NCI-H2107 (cell line): ENCODE measurements around the gene FANCM.
"Not testable (repeated sequence)": the region's sequence is repeated elsewhere in the genome, so short reads cannot be mapped to it uniquely, and the experiment has no call there.

Experiments used
- DNase-seq: peaks from one replicate; lab custom pipeline; 2025; lab: John Stamatoyannopoulos, UW

The FANCM gene

GRCh38 chr14:45135659-45136395 lies at the start of gene FANCM:
TSS of gene FANCM (plus strand) at chr14:45135930. CDS start at chr14:45136032, 102 bp downstream.
- peak; percentile 100 for DNase-seq

DNA sequence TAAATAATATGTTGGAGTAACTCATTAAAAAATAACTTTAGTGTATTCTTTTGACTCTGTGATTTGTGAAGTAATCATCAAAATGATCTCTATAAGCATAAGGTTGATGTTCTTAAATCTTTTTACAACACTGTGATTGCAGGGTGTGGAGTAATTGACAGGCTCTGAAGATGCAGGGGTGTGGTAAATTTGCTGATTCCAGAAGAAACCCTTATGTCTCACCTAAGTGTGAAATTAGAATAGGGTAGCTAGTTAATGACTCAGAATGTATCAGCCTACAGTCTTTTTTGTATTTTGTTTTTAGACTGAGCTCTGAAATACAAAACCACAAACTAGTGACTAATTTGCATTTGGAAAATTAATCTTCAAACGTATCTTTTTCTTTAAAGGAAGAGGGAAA lies 45.9 kb upstream of the FANCM start:
- DNase-seq, result no peak

- no peak for DNase-seq
Measured at GRCh38 chr14:45091710-45092109, 44.0 kb upstream of the FANCM start.

- no peak for DNase-seq
Measured at GRCh38 chr14:45094275-45094674, 41.5 kb upstream of the FANCM start.

GRCh38 chr14:45095143-45095542 lies 40.6 kb upstream of the FANCM start:
- no peak for DNase-seq

- DNase-seq, result no peak
Measured at GRCh38 chr14:45096218-45096617, 39.5 kb upstream of the FANCM start.

- no peak for DNase-seq
Measured at GRCh38 chr14:45103806-45104205, 31.9 kb upstream of the FANCM start.

DNA sequence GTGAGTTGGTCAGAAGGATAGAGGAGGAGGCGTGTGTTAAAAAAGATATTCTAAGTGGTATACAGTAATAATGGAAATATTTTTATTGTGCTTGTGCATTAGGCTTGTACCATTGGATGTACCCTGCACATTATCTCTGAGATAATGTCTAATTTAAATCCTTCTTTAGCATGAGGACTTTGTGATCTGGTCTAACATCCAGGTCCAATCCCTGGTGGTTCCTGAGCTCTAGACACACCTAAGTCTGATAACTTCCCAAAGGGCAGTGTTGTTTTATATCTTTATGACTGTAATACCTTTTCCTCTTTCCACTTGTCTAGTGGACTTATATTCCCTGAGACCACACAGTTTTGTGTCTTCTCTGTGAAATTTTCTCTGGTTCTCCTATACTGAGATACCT lies 31.2 kb upstream of the FANCM start:
- DNase-seq, result no peak

GRCh38 chr14:45112896-45113781 lies 22.6 kb upstream of the FANCM start:
- no peak for DNase-seq

- no peak for DNase-seq
Measured at GRCh38 chr14:45114327-45114726, 21.4 kb upstream of the FANCM start.

GRCh38 chr14:45118594-45118993 lies 17.1 kb upstream of the FANCM start:
- DNase-seq, result no peak

DNA sequence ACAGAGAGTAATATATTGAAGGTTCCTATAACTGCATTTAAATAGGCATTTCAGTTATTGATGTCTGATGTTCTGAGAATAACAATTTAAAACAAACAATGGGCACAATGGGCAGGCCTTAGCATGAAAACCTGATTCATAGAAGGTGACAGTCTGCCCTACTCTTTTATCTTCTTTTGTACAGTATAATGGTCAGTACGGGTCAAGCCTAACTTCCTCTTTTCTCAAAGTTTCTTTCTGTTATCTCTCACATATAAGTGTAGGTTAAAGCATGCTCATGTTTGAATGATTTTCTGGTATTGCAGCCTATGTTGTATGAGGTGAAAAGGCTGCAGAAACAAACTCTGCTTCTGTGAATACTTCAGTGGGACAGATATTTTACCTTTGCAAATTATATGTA lies 15.6 kb upstream of the FANCM start:
- no peak for DNase-seq

GRCh38 chr14:45123271-45123670 lies 12.5 kb upstream of the FANCM start:
- DNase-seq, result no peak

- DNase-seq, result no peak
Measured at GRCh38 chr14:45125754-45126153, 10.0 kb upstream of the FANCM start.

- no peak for DNase-seq
Measured at GRCh38 chr14:45128963-45129629, 6.6 kb upstream of the FANCM start.

GRCh38 chr14:45133683-45134050 lies 2.1 kb upstream of the FANCM start:
- no peak for DNase-seq

DNA sequence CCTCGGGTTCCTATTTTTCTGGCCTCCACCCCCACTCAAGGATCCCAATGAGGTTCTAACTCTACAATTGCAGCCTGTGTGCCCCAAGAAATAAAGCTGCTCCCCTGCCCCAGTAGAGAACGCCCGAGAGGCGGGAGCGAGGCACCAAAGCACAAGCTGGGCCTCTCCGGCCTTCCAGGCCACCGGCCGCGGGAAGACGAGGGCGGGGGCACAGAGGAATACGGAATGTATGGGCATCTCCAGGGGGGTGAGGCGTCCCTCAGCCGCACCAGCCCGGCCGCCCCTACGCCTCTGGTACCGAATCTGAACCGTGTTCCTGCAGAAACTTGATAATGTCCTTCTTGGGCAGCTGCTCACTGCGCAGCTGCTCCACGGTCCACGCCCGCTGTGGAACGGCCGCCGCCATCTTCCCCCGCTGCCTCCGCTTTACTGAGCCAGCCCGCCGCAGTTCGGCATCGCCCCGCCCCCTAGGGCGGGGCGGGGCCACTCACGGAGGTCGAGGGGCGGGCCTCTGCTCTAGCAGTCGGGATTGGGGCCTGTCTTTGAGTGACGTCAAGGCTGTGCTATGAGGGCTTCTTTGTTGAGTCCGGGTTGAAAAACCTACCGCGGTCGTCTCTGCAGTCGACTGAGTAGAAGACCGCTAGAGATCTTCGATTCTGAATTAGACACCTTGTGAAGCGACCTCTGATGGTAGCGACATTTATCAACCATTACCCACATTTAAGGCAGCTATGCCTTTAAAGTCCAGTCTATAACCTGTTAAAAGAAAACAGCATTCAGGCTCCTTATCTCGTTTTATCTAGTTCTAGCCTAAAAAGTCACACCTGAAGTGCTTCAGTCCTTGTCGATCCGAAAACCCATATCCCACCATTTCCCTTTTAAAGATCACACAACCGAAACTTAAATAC lies 1.4 kb upstream of the FANCM start, which contains the start of gene FKBP3:
FKBP3 (minus strand) TSS at position 431 of the 908 bp plus-strand sequence; CDS start at position 406, 25 bp downstream.
- DNase-seq, result peak; percentile 99

GRCh38 chr14:45135156-45135555 lies 574 bp upstream of the FANCM start:
- DNase-seq, result no peak

DNA sequence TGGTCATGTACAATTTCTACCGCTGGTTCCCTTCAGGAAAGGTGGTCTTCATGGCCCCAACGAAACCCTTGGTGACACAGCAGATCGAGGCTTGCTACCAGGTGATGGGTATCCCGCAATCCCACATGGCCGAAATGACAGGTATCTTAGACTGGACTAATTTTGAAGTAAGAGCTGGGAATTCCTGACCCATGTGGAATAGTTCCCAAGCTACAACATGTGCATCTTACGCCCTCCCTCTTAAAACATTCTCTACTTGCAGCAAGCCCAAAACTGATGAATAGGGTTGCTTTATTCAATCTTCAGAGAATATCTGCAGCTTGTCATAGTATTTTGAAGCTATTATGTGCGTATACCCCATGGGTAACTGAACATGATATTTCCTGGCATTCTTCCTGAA lies 669 bp downstream of the FANCM start:
- no peak for DNase-seq

DNA sequence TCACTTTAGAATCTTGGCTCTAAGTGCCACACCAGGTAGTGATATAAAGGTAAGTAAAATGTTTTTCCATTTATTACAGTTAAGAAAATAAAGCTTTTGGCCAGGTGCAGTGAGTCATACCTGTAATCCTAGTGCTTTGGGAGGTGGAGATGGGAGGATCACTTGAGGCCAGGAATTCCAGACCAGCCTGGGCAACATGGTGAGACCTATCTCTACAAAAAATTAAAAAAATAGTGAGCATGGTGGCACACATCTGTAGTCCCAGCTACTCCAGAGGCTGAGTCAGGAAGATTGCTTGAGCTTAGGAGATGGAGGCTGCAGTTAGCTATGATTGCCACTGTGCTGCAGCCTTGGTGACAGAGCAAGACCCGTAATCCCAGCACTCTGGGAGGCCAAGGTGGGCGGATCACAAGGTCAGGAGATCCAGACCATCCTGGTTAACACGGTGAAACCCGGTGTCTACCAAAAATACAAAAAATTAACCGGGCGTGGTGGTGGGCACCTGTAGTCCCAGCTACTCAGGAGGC lies 5.0 kb downstream of the FANCM start:
- DNase-seq, result no peak

DNA sequence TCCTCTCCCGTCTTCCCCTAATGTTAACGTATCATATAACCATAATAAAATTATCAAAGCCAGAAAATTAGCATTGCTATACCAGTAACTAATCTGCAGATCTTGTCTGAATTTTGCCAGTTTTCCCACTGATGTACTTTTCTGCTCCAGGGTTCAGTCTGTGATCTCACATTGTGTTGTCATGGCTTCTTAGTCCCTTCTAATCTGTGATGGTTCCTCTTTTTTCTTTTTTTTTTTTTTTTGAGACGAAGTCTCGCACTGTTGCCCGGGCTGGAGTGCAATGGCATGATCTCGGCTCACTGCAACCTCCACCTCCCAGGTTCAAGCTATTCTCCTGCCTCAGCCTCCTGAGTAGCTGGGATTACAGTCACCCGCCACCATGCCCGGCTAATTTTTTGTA lies 6.4 kb downstream of the FANCM start:
- DNase-seq, result not testable (repeated sequence)
